OCI-LY3 (cell line): ENCODE results near the gene KDM7A.

Experiments
- EZH2phosphoT487 ChIP-seq: fragments of 200-600 bp; shearing (Covaris generic); IDR thresholded peaks from 2 replicates; pipeline ENCODE4 v1.6.1; 2018; ENCODE audit warnings: antibody characterized with exemption, mixed run types, low read depth
- TF ChIP-seq, protein P1 (sequence below): fragments of 200-600, 300-600 bp; sonication (generic); IDR thresholded peaks from 2 replicates; pipeline ENCODE4 v1.5.1; 2014; ENCODE audit warnings: antibody characterized with exemption, low read length, low read depth

DNA sequence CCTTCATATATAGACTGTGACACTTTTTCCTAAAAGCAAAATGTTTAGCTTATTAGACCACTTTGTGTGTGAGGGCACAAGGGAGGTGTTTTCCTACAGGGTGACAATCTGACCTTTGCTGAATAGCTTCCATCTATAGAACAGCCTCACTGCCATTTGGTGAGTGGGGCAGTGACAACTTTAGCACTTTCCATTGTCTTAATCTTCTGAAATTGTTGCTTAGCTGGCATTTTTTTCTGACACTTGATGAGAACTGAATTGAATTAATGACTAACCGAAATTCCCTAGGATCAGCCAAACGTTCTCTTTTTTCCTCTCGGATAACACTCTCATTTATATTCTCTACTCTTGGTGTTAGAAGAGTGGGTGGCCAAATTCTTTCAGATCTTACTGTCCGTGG lies 30.2 kb downstream of the KDM7A start:
- TF ChIP-seq, protein P1, sequence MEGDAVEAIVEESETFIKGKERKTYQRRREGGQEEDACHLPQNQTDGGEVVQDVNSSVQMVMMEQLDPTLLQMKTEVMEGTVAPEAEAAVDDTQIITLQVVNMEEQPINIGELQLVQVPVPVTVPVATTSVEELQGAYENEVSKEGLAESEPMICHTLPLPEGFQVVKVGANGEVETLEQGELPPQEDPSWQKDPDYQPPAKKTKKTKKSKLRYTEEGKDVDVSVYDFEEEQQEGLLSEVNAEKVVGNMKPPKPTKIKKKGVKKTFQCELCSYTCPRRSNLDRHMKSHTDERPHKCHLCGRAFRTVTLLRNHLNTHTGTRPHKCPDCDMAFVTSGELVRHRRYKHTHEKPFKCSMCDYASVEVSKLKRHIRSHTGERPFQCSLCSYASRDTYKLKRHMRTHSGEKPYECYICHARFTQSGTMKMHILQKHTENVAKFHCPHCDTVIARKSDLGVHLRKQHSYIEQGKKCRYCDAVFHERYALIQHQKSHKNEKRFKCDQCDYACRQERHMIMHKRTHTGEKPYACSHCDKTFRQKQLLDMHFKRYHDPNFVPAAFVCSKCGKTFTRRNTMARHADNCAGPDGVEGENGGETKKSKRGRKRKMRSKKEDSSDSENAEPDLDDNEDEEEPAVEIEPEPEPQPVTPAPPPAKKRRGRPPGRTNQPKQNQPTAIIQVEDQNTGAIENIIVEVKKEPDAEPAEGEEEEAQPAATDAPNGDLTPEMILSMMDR = no peak
- TF ChIP-seq EZH2phosphoT487 = no peak
